Gastrocnemius medialis (tissue), 4 donors: ENCODE data around the gene AEBP1. TPM values are rescaled to one million over a fixed set of nuclear protein-coding genes. Genes with fewer than 3 reads are reported as not detected.

Experiments used
- ATAC-seq, 2 donors: fragments of 150-250 bp; one replicate each; pipeline ENCODE4 v1.9.1; 2016
- DNase-seq, 2 donors: peaks; one replicate each; pipeline ENCODE4 v3.0.0-alpha.2; 2019
- H3K27ac ChIP-seq, 4 donors: fragments of 200-600 bp; sonication (generic); 1 replicate in 1 of 4; 2 replicates in 3 of 4; pipeline ENCODE4 v1.5.1; 2016 to 2018; ENCODE audit warnings: mild to moderate bottlenecking in 2 of 4, moderate library complexity in 1 of 4
- H3K27me3 ChIP-seq, 3 donors: fragments of 200-600 bp; sonication (generic) in 2 of 3; 1 replicate in 1 of 3; 2 replicates in 2 of 3; pipeline versions ENCODE4 v1.5.1 to v1.6.0; 2016 to 2019; ENCODE audit warnings: mild to moderate bottlenecking in 1 of 3, moderate library complexity in 1 of 3
- H3K36me3 ChIP-seq, 2 donors: fragments of 200-600 bp; sonication (generic) in 1 of 2; one replicate each; pipeline ENCODE4 v1.5.1; 2017 to 2018
- H3K4me1 ChIP-seq, 2 donors: fragments of 200-600 bp; sonication (generic) in 1 of 2; one replicate each; pipeline ENCODE4 v1.5.1; 2016 to 2017; ENCODE audit warnings: mild to moderate bottlenecking in 2 of 2
- H3K4me3 ChIP-seq, 4 donors: fragments of 200-600 bp; sonication (generic) in 3 of 4; 1 replicate in 1 of 4; 2 replicates in 3 of 4; pipeline ENCODE4 v1.5.1; 2016 to 2019; ENCODE audit warnings: mild to moderate bottlenecking in 2 of 4
- H3K9me3 ChIP-seq, 3 donors: fragments of 200-600 bp; sonication (generic) in 2 of 3; 1 replicate in 1 of 3; 2 replicates in 2 of 3; pipeline ENCODE4 v1.5.1; 2016 to 2019
- CTCF ChIP-seq, 5 experiments: fragments of 450-650 bp in 3 of 5; fragments of 200-600 bp in 2 of 5; sonication (generic) in 2 of 5; IDR thresholded peaks in 4 of 5; conservative IDR thresholded peaks in 1 of 5; 1 replicate in 4 of 5; 2 replicates in 1 of 5; pipeline ENCODE4 v1.5.1; 2016 to 2019; ENCODE audit warnings: antibody characterized with exemption in 5 of 5, mild to moderate bottlenecking in 3 of 5, moderate library complexity in 3 of 5
- POLR2A ChIP-seq, 2 donors: fragments of 450-650 bp; IDR thresholded peaks; one replicate each; pipeline ENCODE4 v1.6.1; 2017; ENCODE audit warnings: antibody characterized with exemption in 2 of 2, mild to moderate bottlenecking in 2 of 2, moderate library complexity in 2 of 2
- in situ Hi-C, 4 donors: fragments of 200-750 bp; cut with MboI; loops; one replicate each; pipeline versions ENCODE4 v1.15.0 to v1.8.0; 2017; ENCODE audit warnings: low sequenced_read_pairs in 4 of 4
- intact Hi-C: fragments of 100-400 bp; cut with DNase I; formaldehyde crosslinking; loops from one replicate; pipeline ENCODE4 v1.15.1; 2023; ENCODE audit warnings: low total_unique reads
- total RNA-seq, 4 donors: library from RNA; depleted of rRNA; stranded (reverse); fragments of >200 nt; gene quantifications; one replicate each; pipeline versions ENCODE4 v1.1.0 to v1.2.3, GENCODE V29; 2016

Gene AEBP1
- total RNA-seq, 4 donors from 2014 or later: 5.8 to 23.6 (median 15.9) TPM

DNA sequence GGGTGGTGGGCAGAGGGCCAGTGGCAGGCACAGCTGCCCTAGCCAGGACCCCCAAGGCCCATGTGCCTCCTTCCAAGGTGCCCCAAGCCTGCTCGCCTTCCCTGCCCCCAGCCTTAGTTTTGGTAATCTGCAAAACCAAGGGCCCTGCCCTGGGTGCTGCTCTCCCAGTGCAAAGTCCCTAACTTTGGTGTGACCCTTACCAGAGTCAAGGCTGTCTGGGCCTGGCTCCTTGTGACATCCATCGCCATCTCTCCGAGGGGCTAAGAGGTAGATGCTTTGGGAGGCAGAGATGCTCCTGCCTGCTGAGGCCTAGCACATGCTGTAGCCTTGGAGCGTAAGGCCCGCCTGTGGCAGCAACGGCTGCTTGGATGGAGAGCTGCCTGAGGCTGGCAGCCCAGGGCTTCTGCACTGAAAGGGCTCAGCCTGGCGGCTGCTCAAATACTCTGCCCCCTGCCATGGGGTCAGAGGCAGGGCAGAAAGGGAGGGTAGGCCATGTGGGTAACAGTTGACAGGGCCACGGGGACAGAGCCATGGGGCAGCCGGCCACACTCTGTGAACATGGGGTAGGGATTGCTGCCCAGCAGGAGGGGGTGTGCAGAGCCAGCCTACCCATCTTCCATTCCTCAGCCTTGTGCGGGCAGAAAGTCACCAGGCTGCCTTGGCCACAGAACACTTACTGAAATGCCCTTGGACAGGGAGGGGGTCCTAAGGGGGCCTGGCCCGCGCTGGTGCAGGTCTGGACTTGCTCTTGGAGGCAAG is 54.9 kb downstream of the AEBP1 start:
- DNase-seq: no peak
- H3K36me3 ChIP-seq: no peaks in the 10 kb centered on the region
- TF ChIP-seq POLR2A (IDR thresholded peaks at IDR 0.05): no peak
- TF ChIP-seq CTCF (IDR thresholded peaks at IDR 0.05 in 4 of 5, conservative IDR thresholded peaks at IDR 0.05 in 1 of 5): no peak
- H3K4me1 ChIP-seq: peaks cover 10 to 11% of the 10 kb centered on the region in 2 donors
- intact Hi-C loops: no loop called here
- in situ Hi-C loops: no loop called here
- H3K27ac ChIP-seq: no peak overlapping the region
- ATAC-seq: no peak
- H3K27me3 ChIP-seq: no peaks in the 10 kb centered on the region
- H3K4me3 ChIP-seq: no peak overlapping the region
- no peaks in the 10 kb centered on the region for H3K9me3 ChIP-seq

DNA sequence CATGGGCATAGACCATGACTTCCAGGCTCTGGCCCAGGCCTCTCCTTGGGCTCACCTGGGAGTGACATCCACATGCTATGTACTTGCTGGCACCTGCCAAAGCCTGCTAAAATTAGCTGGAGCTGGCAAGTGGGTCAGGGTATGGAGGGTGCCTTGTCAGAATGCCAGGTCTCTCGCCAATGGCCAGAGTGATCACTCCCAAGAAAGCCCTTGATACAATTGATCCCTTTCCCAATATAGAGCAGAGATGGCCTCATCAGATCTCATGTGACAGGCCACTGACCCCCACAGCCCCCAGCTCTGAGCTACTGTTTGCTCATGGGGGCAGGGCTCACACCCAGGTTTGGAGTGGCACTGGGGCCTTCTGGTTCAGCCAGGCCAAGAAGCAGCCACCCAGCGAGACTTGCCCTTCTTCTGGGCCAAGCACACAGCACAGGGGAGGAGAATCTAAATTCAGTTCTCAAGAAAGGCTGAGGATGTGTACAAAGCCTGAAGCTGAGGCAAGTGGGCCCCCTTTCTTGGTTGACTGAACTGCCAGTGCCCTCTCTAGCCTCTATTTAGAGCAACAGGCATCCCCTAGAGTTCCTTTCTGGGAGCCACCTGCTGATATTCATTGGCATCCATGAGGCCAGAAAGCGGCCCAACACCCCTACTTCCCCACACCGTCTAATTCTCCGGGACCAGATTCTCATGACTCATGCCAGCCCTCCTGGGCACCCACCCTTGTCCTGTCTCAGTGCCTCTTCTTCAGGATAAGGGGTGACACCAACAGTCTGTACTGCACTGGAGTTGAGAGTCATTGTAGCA is 55.9 kb downstream of the AEBP1 start:
- DNase-seq (no peak), ATAC-seq (no peak)
- Histone ChIP-seq H3K27ac (no peak overlapping the region), H3K4me1 (peaks cover 10 to 11% of the 10 kb centered on the region in 2 donors), H3K27me3 (no peaks in the 10 kb centered on the region), H3K4me3 (no peak overlapping the region), H3K36me3 (no peaks in the 10 kb centered on the region), H3K9me3 (no peaks in the 10 kb centered on the region)
- intact Hi-C loops: no loop called here
- TF ChIP-seq CTCF (IDR thresholded peaks at IDR 0.05 in 4 of 5, conservative IDR thresholded peaks at IDR 0.05 in 1 of 5): no peak
- TF ChIP-seq POLR2A (IDR thresholded peaks at IDR 0.05): no peak
- in situ Hi-C loops: no loop called here

DNA sequence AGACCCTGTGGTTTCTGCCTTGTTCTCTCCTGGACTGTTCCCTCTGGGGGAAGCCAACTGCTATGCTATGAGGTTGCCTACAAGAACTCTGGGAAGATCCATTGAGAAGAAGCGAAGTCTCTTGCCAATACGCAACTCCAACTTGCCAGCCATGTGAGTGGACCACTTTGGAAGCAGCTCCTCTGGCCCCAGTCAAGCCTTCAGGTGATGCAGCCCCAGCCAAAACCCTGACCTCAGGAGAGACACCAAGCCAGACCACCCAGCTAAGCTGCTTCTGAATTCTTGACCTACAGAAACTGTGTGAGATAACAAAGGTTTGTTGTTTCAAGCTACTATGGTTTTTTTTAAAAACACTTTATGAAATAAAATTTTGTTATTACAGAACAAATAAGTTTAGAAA is 57.2 kb downstream of the AEBP1 start:
- H3K27me3 ChIP-seq: no peaks in the 10 kb centered on the region
- TF ChIP-seq CTCF (IDR thresholded peaks at IDR 0.05 in 4 of 5, conservative IDR thresholded peaks at IDR 0.05 in 1 of 5): no peak
- TF ChIP-seq POLR2A (IDR thresholded peaks at IDR 0.05): no peak
- no peak for ATAC-seq
- H3K4me1 ChIP-seq: peaks cover 10 to 11% of the 10 kb centered on the region in 2 donors
- no peak overlapping the region for H3K4me3 ChIP-seq
- in situ Hi-C loops: no loop called here
- no peak for DNase-seq
- no peak overlapping the region for H3K27ac ChIP-seq
- intact Hi-C loops: no loop called here
- H3K9me3 ChIP-seq: no peaks in the 10 kb centered on the region
- H3K36me3 ChIP-seq: no peaks in the 10 kb centered on the region

DNA sequence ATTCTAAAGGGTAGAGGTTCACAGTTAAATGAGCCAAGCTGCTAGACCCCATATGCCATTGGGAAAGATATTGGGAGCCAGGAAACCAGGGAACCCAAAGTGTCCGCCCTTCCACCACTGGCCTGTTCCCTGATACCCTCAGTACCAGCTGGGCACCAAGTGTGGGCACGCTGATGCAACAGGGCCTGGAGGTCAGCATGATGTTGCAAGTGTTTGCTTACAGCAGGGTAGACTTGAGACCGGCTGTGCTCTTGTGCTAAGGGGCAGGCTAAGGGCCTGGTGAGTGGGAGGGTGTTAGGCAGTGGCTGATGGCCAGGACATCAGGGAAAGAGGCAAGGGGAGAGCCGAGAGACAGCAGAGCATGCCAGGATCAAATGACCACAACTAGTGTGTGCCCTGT is 58.0 kb downstream of the AEBP1 start:
- no peaks in the 10 kb centered on the region for H3K27me3 ChIP-seq
- no peaks in the 10 kb centered on the region for H3K9me3 ChIP-seq
- DNase-seq (no peak), ATAC-seq (no peak)
- no peak overlapping the region for H3K4me3 ChIP-seq
- H3K4me1 ChIP-seq: peaks cover 10 to 11% of the 10 kb centered on the region in 2 donors
- H3K27ac ChIP-seq: no peak overlapping the region
- no peaks in the 10 kb centered on the region for H3K36me3 ChIP-seq
- intact Hi-C loops: no loop called here
- in situ Hi-C loops: no loop called here
- TF ChIP-seq CTCF (IDR thresholded peaks at IDR 0.05 in 4 of 5, conservative IDR thresholded peaks at IDR 0.05 in 1 of 5): no peak
- no peak for TF ChIP-seq POLR2A (IDR thresholded peaks at IDR 0.05)
